Erythroblast (primary cell): ENCODE data around the gene LTB.

ENCODE experiments used
- GATA1 ChIP-seq: IDR thresholded peaks from 2 replicates; pipeline ENCODE4 v1.6.1; 2011; ENCODE audit warnings: low read depth, mild to moderate bottlenecking, control low read depth, low read length, moderate library complexity
- POLR2A ChIP-seq: IDR thresholded peaks from 2 replicates; pipeline ENCODE4 v1.6.1; 2011; ENCODE audit warnings: mild to moderate bottlenecking, low read length

DNA sequence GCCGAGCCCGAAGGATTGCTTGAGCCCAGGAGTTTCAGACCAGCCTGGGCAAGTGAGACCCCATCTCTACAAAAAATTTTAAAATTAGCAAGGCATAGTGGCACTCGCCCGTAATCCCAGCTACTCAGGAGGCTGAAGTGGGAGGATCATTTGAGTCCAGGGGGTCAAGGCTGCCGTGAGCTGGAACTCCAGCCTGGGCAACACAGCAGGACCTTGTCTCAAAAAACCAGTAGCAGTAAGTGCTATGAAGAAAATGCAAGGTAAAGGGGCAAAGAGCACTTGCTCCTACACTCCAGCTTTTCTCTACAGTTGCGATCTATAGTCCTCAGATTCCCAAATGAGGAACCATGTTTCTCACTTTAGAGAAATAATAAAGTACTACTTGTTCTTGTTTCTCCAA lies 38.6 kb downstream of the LTB start:
- TF ChIP-seq POLR2A (no peak), GATA1 (no peak)
